GM19372 (cell line): Measurements from ENCODE around the gene FLAD1.
"Not testable (repeated sequence)": the region's sequence is repeated elsewhere in the genome, so short reads cannot be mapped to it uniquely, and the experiment has no call there.

Experiments
- ATAC-seq: cut with Tn5 transposase; IDR thresholded peaks from one replicate; pipeline ENCODE4 v1.9.1; 2021; ENCODE audit warnings: mild to moderate bottlenecking, low read depth, moderate library complexity; ENCODE audit not compliant: unreplicated experiment

The FLAD1 gene

GRCh38 chr1:154967331-154967950 is 15.7 kb upstream of the FLAD1 start:
- no peak for ATAC-seq

- no peak for ATAC-seq
These were observed 14.4 kb upstream of the FLAD1 start for GRCh38 chr1:154968731-154969130.

- ATAC-seq, result no peak
These were observed 13.9 kb upstream of the FLAD1 start for GRCh38 chr1:154969246-154969645.

GRCh38 chr1:154969860-154970452 is 13.2 kb upstream of the FLAD1 start:
- no peak for ATAC-seq

GRCh38 chr1:154970631-154971340 is 12.4 kb upstream of the FLAD1 start, which contains the start of gene SHC1:
Gene SHC1, minus strand, starts transcription at chr1:154970747. Its CDS starts 221 bp downstream, at chr1:154970526.
- ATAC-seq, result no peak

GRCh38 chr1:154971341-154971998 is 11.7 kb upstream of the FLAD1 start:
- ATAC-seq, result no peak

- ATAC-seq, result no peak
These were observed 11.0 kb upstream of the FLAD1 start for GRCh38 chr1:154972213-154972516.

- no peak for ATAC-seq
These were observed 10.4 kb upstream of the FLAD1 start for GRCh38 chr1:154972517-154973343.

GRCh38 chr1:154973344-154974101 is 9.6 kb upstream of the FLAD1 start:
- no peak for ATAC-seq

- ATAC-seq, result peak; percentile 69
These were observed 8.9 kb upstream of the FLAD1 start, which contains the start of gene CKS1B for GRCh38 chr1:154974102-154974807. Gene CKS1B, plus strand, starts transcription at chr1:154974681. Its CDS starts 65 bp downstream, at chr1:154974746.

GRCh38 chr1:154974808-154975408 is 8.2 kb upstream of the FLAD1 start:
- ATAC-seq, result peak; percentile 44

- ATAC-seq, result no peak
These were observed 7.6 kb upstream of the FLAD1 start for GRCh38 chr1:154975409-154976059.

- ATAC-seq, result not testable (repeated sequence)
These were observed 5.4 kb upstream of the FLAD1 start for GRCh38 chr1:154977762-154978161.

- ATAC-seq, result no peak
These were observed 4.8 kb upstream of the FLAD1 start for GRCh38 chr1:154978360-154978759.

GRCh38 chr1:154982341-154982740 is 803 bp upstream of the FLAD1 start:
- no peak for ATAC-seq

- no peak for ATAC-seq
These were observed 777 bp downstream of the FLAD1 start for GRCh38 chr1:154983776-154984466.

GRCh38 chr1:154986736-154987135 is 3.6 kb downstream of the FLAD1 start:
- ATAC-seq, result not testable (repeated sequence)

- no peak for ATAC-seq
These were observed 4.2 kb downstream of the FLAD1 start for GRCh38 chr1:154987326-154987725.
